ENCODE results near the gene SKOR1. TPM values are rescaled to one million over a fixed set of nuclear protein-coding genes. Genes with fewer than 3 reads are reported as not detected.

SKOR1 gene
- total RNA-seq, 1 donor from 2014 or later: not detected

DNA sequence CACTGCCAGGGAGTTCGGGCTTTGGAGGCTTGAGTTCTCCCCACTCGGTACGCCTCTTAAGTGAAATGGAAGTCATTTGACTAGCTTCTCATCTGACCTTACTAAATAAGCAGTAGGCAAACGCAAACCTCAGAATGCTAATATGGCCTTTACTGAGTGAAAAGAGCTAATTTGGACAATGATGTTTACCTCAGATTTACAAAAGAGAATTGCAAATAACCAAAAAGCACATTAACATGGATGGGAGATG, 16.1 kb downstream of the SKOR1 start:
- DNase-seq (ENCODE audit: low read depth) (no peak), FAIRE-seq (no peak)
- H2AFZ ChIP-seq (ENCODE audit: low read depth, low read length): peak overlapping the region; percentile 99
- H3K9ac ChIP-seq (ENCODE audit: low read length): no peak overlapping the region
- peaks cover 16% of the 10 kb centered on the region for H3K27me3 Mint-ChIP-seq (ENCODE audit: low read depth, unreplicated experiment)
- H3K9me3 ChIP-seq (ENCODE audit: insufficient read depth, low read depth, low read length): no peaks in the 10 kb centered on the region
- H3K27me3 ChIP-seq (ENCODE audit: insufficient read depth, low read length): peaks cover 17% of the 10 kb centered on the region
- H3K4me2 ChIP-seq (ENCODE audit: low read length): peak overlapping the region; percentile 92
- H3K4me1 ChIP-seq (ENCODE audit: insufficient read depth, low read length): peaks cover 21% of the 10 kb centered on the region
- H3K36me3 Mint-ChIP-seq (ENCODE audit: low read depth, unreplicated experiment): no peaks in the 10 kb centered on the region
- TF ChIP-seq, protein P1, sequence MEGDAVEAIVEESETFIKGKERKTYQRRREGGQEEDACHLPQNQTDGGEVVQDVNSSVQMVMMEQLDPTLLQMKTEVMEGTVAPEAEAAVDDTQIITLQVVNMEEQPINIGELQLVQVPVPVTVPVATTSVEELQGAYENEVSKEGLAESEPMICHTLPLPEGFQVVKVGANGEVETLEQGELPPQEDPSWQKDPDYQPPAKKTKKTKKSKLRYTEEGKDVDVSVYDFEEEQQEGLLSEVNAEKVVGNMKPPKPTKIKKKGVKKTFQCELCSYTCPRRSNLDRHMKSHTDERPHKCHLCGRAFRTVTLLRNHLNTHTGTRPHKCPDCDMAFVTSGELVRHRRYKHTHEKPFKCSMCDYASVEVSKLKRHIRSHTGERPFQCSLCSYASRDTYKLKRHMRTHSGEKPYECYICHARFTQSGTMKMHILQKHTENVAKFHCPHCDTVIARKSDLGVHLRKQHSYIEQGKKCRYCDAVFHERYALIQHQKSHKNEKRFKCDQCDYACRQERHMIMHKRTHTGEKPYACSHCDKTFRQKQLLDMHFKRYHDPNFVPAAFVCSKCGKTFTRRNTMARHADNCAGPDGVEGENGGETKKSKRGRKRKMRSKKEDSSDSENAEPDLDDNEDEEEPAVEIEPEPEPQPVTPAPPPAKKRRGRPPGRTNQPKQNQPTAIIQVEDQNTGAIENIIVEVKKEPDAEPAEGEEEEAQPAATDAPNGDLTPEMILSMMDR (IDR thresholded peaks at IDR 0.05; ENCODE audit: insufficient read depth, low read depth, low read length): no peak
- no peak for TF ChIP-seq EZH2 (IDR thresholded peaks at IDR 0.05; ENCODE audit: insufficient read depth, low read length)
- no peak overlapping the region for H3K27ac Mint-ChIP-seq (ENCODE audit: unreplicated experiment)
- H4K20me1 ChIP-seq (ENCODE audit: insufficient read depth, low read length): no peaks in the 10 kb centered on the region
- H3K9me3 Mint-ChIP-seq (ENCODE audit: unreplicated experiment): no peaks in the 10 kb centered on the region
- no peak overlapping the region for H3K27ac ChIP-seq (ENCODE audit: low read depth, low read length)
- H3K4me3 ChIP-seq (ENCODE audit: insufficient read depth, low read depth, low read length): peak overlapping the region; percentile 93
- H3K36me3 ChIP-seq (ENCODE audit: insufficient read depth, low read length): no peaks in the 10 kb centered on the region
- no peaks in the 10 kb centered on the region for H3K79me2 ChIP-seq (ENCODE audit: insufficient read depth, low read length)
- no peak overlapping the region for H3K4me3 Mint-ChIP-seq (ENCODE audit: unreplicated experiment)
- H3K4me1 Mint-ChIP-seq (ENCODE audit: low read depth, unreplicated experiment): peaks cover 27% of the 10 kb centered on the region

DNA sequence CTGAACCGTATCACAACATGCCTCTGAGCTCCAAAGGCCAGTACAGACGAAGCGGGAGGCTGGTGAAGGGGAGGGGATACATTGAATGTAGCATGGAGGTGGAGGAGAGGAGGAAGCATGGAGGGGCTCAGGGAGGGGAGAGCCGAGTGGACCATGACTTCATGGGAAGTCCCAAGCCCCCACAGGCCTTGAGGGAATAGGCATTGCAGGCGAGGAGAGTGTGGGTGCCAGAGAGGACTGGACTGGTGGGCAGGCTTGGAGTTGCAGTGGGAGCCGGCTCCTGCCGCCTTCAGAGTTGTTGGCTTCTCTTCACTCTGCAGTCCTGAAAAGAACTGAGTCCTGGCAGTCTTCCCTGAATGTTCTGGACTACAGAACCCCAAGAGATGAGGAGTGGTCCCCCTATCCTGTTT, 17.8 kb downstream of the SKOR1 start:
- Histone ChIP-seq H3K27me3 (ENCODE audit: insufficient read depth, low read length) (peaks cover 6% of the 10 kb centered on the region), H3K79me2 (ENCODE audit: insufficient read depth, low read length) (no peaks in the 10 kb centered on the region), H3K4me1 (ENCODE audit: insufficient read depth, low read length) (peaks cover 21% of the 10 kb centered on the region), H3K9ac (ENCODE audit: low read length) (no peak overlapping the region), H3K27ac (ENCODE audit: low read depth, low read length) (no peak overlapping the region), H3K9me3 (ENCODE audit: insufficient read depth, low read depth, low read length) (no peaks in the 10 kb centered on the region), H2AFZ (ENCODE audit: low read depth, low read length) (no peak overlapping the region), H3K4me3 (ENCODE audit: insufficient read depth, low read depth, low read length) (no peak overlapping the region), H3K4me2 (ENCODE audit: low read length) (no peak overlapping the region), H4K20me1 (ENCODE audit: insufficient read depth, low read length) (no peaks in the 10 kb centered on the region), H3K36me3 (ENCODE audit: insufficient read depth, low read length) (no peaks in the 10 kb centered on the region)
- Mint-ChIP-seq H3K27me3 (ENCODE audit: low read depth, unreplicated experiment) (peaks cover 11% of the 10 kb centered on the region), H3K4me1 (ENCODE audit: low read depth, unreplicated experiment) (peaks cover 27% of the 10 kb centered on the region), H3K9me3 (ENCODE audit: unreplicated experiment) (no peaks in the 10 kb centered on the region), H3K36me3 (ENCODE audit: low read depth, unreplicated experiment) (no peaks in the 10 kb centered on the region), H3K4me3 (ENCODE audit: unreplicated experiment) (no peak overlapping the region), H3K27ac (ENCODE audit: unreplicated experiment) (peak overlapping the region; percentile 18)
- TF ChIP-seq EZH2 (IDR thresholded peaks at IDR 0.05; ENCODE audit: insufficient read depth, low read length): no peak
- TF ChIP-seq, protein P1 (IDR thresholded peaks at IDR 0.05; ENCODE audit: insufficient read depth, low read depth, low read length): no peak
- DNase-seq (ENCODE audit: low read depth) (no peak), FAIRE-seq (no peak)

DNA sequence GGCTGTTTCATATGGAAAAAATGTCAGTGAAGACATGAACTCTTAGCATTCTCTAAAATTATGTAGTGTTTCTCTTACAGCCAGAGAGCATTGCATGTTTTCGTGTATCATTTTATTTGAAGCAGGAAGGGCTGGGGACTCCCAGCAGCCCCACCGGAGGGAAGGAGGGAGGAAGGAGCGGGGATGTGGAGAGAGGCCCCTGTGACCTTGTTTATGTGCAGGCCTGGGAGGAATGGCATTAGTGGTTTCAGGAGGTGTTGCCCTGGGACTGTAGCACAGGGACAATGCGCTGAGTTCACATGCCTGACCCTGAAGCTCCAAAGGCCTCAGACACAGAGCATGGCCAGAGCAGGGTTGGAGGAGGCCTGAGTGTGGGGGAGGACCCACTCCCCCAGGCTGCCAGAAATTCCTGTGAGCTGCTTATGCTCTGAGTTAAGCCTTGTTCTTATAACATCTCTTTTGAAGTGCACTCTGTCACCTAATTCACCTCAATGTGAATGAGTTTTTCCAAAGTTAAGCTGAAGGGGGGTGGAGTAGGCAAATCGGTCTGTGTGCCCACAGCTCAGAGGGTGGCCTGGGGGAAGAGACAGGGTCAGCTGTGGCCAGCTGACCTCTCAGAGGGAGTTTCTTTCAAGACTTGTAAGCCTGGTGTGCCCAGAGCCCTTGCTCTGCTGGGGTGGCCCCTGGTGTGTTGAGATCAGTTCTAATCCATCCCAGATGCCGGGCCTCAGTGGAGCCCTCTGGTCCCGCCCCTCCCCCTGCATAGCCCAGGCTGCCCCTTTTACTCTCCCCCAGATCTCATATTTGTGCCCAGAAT, 18.5 kb downstream of the SKOR1 start:
- H3K27me3 Mint-ChIP-seq (ENCODE audit: low read depth, unreplicated experiment): peaks cover 6% of the 10 kb centered on the region
- H3K9ac ChIP-seq (ENCODE audit: low read length): no peak overlapping the region
- H3K27ac Mint-ChIP-seq (ENCODE audit: unreplicated experiment): peak overlapping the region; percentile 59
- peaks cover 19% of the 10 kb centered on the region for H3K4me1 ChIP-seq (ENCODE audit: insufficient read depth, low read length)
- H3K9me3 ChIP-seq (ENCODE audit: insufficient read depth, low read depth, low read length): no peaks in the 10 kb centered on the region
- H3K4me2 ChIP-seq (ENCODE audit: low read length): peak overlapping the region; percentile 19
- H3K27me3 ChIP-seq (ENCODE audit: insufficient read depth, low read length): no peaks in the 10 kb centered on the region
- no peaks in the 10 kb centered on the region for H4K20me1 ChIP-seq (ENCODE audit: insufficient read depth, low read length)
- TF ChIP-seq, protein P1 (IDR thresholded peaks at IDR 0.05; ENCODE audit: insufficient read depth, low read depth, low read length): no peak
- TF ChIP-seq EZH2 (IDR thresholded peaks at IDR 0.05; ENCODE audit: insufficient read depth, low read length): no peak
- FAIRE-seq (no peak), DNase-seq (ENCODE audit: low read depth) (peak; percentile 51)
- no peaks in the 10 kb centered on the region for H3K36me3 Mint-ChIP-seq (ENCODE audit: low read depth, unreplicated experiment)
- H3K4me3 Mint-ChIP-seq (ENCODE audit: unreplicated experiment): no peak overlapping the region
- no peaks in the 10 kb centered on the region for H3K79me2 ChIP-seq (ENCODE audit: insufficient read depth, low read length)
- H3K9me3 Mint-ChIP-seq (ENCODE audit: unreplicated experiment): no peaks in the 10 kb centered on the region
- no peaks in the 10 kb centered on the region for H3K36me3 ChIP-seq (ENCODE audit: insufficient read depth, low read length)
- no peak overlapping the region for H3K4me3 ChIP-seq (ENCODE audit: insufficient read depth, low read depth, low read length)
- peaks cover 27% of the 10 kb centered on the region for H3K4me1 Mint-ChIP-seq (ENCODE audit: low read depth, unreplicated experiment)
- peak overlapping the region; percentile 55 for H2AFZ ChIP-seq (ENCODE audit: low read depth, low read length)
- no peak overlapping the region for H3K27ac ChIP-seq (ENCODE audit: low read depth, low read length)
